H1 (cell line): ENCODE measurements around the gene RSU1. TPM values are rescaled to one million over a fixed set of nuclear protein-coding genes. Genes with fewer than 3 reads are reported as not detected.
"Not testable (repeated sequence)": the region's sequence is repeated elsewhere in the genome, so short reads cannot be mapped to it uniquely, and the experiment has no call there.

Experiments used
- CTCF ChIA-PET: fragments of 300-600 bp; sonication (Branson Sonifier 250); formaldehyde crosslinking; loops from one replicate; lab custom pipeline; 2021; ENCODE audit not compliant: partially characterized antibody; lab: Charles Lee
- POLR2A ChIA-PET: fragments of 300-600 bp; sonication (Branson Sonifier 250); formaldehyde crosslinking; loops from one replicate; lab custom pipeline; 2021; ENCODE audit warnings: inconsistent platforms; ENCODE audit not compliant: partially characterized antibody; lab: Charles Lee
- DNase-seq, 2 experiments: peaks; one replicate each; pipeline versions ENCODE4 v3.0.0 to v3.0.0-alpha.2; 2010 to 2022; ENCODE audit warnings: low spot score in 2 of 2, low read depth in 1 of 2, mixed read lengths in 1 of 2
- FAIRE-seq: peaks from 2 replicates; lab custom pipeline; 2011; peaks lifted over from hg19 to GRCh38; lab: Jason Lieb, UNC
- H2AFZ ChIP-seq: 2 replicates; pipeline ENCODE4 v1.8.1; 2012; ENCODE audit warnings: low read length, inconsistent platforms
- H2AK5ac ChIP-seq: 2 replicates; pipeline ENCODE4 v1.6.1; 2013; ENCODE audit warnings: low read depth, low read length
- H2BK120ac ChIP-seq: replicated peaks from 2 replicates; pipeline ENCODE3; 2013; ENCODE audit warnings: low read depth, low read length, inconsistent platforms
- H2BK12ac ChIP-seq: 2 replicates; pipeline ENCODE4 v1.6.1; 2013; ENCODE audit warnings: low read depth, low read length
- H2BK15ac ChIP-seq: 2 replicates; pipeline ENCODE4 v1.6.1; 2013; ENCODE audit warnings: low read length
- H2BK20ac ChIP-seq: 2 replicates; pipeline ENCODE4 v1.6.1; 2013; ENCODE audit warnings: low read length
- H2BK5ac ChIP-seq: 2 replicates; pipeline ENCODE4 v1.6.1; 2013; ENCODE audit warnings: low read depth, low read length
- H3K14ac ChIP-seq: 2 replicates; pipeline ENCODE4 v1.6.1; 2013; ENCODE audit warnings: inconsistent platforms; ENCODE audit not compliant: insufficient read length
- H3K18ac ChIP-seq: 2 replicates; pipeline ENCODE4 v1.6.1; 2013; ENCODE audit warnings: low read length; ENCODE audit errors: extremely low read depth
- H3K23ac ChIP-seq: 2 replicates; pipeline ENCODE4 v1.6.1; 2013; ENCODE audit warnings: inconsistent platforms; ENCODE audit not compliant: insufficient read length
- H3K23me2 ChIP-seq: 2 replicates; pipeline ENCODE4 v1.6.1; 2013; ENCODE audit warnings: low read depth, low read length
- H3K27ac ChIP-seq: 2 replicates; pipeline ENCODE4 v1.6.1; 2011; ENCODE audit warnings: low read depth, low read length, inconsistent platforms
- H3K27me3 ChIP-seq, 4 experiments: replicated peaks in 1 of 4; 1 replicate in 1 of 4; 2 replicates in 3 of 4; pipeline versions ENCODE4 v1.6.1 to v1.8.1; 2011 to 2013; ENCODE audit warnings: low read length in 3 of 4, mild to moderate bottlenecking in 3 of 4, inconsistent platforms in 2 of 4, mixed read lengths in 2 of 4, moderate library complexity in 1 of 4; ENCODE audit not compliant: control insufficient read depth in 3 of 4, insufficient read depth in 3 of 4; ENCODE audit errors: extremely low read depth in 1 of 4
- H3K36me3 ChIP-seq, 4 experiments: 2 replicates each; pipeline versions ENCODE4 v1.6.1 to v1.8.1; 2011 to 2013; ENCODE audit warnings: mild to moderate bottlenecking in 4 of 4, low read length in 3 of 4, moderate library complexity in 2 of 4, control low read depth in 1 of 4, inconsistent platforms in 1 of 4; ENCODE audit not compliant: insufficient read depth in 4 of 4, control insufficient read depth in 2 of 4
- H3K4ac ChIP-seq: replicated peaks from 2 replicates; pipeline ENCODE3; 2013; ENCODE audit warnings: low read length, low read depth, mixed read lengths, inconsistent platforms; ENCODE audit not compliant: insufficient read length
- H3K4me1 ChIP-seq, 4 experiments: replicated peaks in 1 of 4; 1 replicate in 1 of 4; 2 replicates in 3 of 4; pipeline versions ENCODE4 v1.6.1 to v1.8.1; 2011 to 2013; ENCODE audit warnings: low read length in 3 of 4, inconsistent platforms in 2 of 4, mixed read lengths in 1 of 4; ENCODE audit not compliant: insufficient read depth in 4 of 4, control insufficient read depth in 3 of 4
- H3K4me2 ChIP-seq, 2 experiments: 2 replicates each; pipeline versions ENCODE4 v1.6.1 to v1.8.1; 2011 to 2013; ENCODE audit warnings: low read depth in 2 of 2, low read length in 2 of 2, control low read depth in 1 of 2, inconsistent platforms in 1 of 2, mild to moderate bottlenecking in 1 of 2; ENCODE audit not compliant: insufficient read depth in 1 of 2
- H3K4me3 ChIP-seq, 4 experiments: fragments of 200-600, 300-600 bp in 1 of 4; sonication (generic), shearing (Covaris generic), sonication (Bioruptor Twin) in 1 of 4; 2 replicates each; pipeline versions ENCODE4 v1.5.1 to v1.8.1; 2011 to 2016; ENCODE audit warnings: low read length in 4 of 4, low read depth in 3 of 4, control low read depth in 2 of 4, inconsistent platforms in 2 of 4, mild to moderate bottlenecking in 2 of 4, mixed read lengths in 1 of 4, moderate library complexity in 1 of 4; ENCODE audit not compliant: insufficient read depth in 2 of 4; ENCODE audit errors: extremely low read depth in 1 of 4
- H3K56ac ChIP-seq: replicated peaks from 2 replicates; pipeline ENCODE3; 2013; ENCODE audit warnings: low read depth, mild to moderate bottlenecking, mixed read lengths, low read length, inconsistent platforms; ENCODE audit not compliant: insufficient read length
- H3K79me1 ChIP-seq: 2 replicates; pipeline ENCODE4 v1.6.1; 2013; ENCODE audit warnings: low read depth, low read length, control low read depth
- H3K79me2 ChIP-seq, 2 experiments: 2 replicates each; pipeline versions ENCODE4 v1.6.1 to v1.8.1; 2012 to 2013; ENCODE audit warnings: low read length in 2 of 2, mild to moderate bottlenecking in 2 of 2, inconsistent platforms in 1 of 2; ENCODE audit not compliant: insufficient read depth in 2 of 2, control insufficient read depth in 1 of 2
- H3K9ac ChIP-seq, 4 experiments: replicated peaks in 1 of 4; 1 replicate in 1 of 4; 2 replicates in 3 of 4; pipeline versions ENCODE4 v1.6.1 to v1.8.1; 2011 to 2013; ENCODE audit warnings: low read depth in 3 of 4, low read length in 3 of 4, control low read depth in 2 of 4, mild to moderate bottlenecking in 2 of 4, moderate library complexity in 2 of 4, inconsistent platforms in 1 of 4; ENCODE audit errors: extremely low read depth in 1 of 4
- H3K9me3 ChIP-seq, 2 experiments: 2 replicates each; pipeline versions ENCODE4 v1.6.1 to v1.8.1; 2012 to 2013; ENCODE audit warnings: mild to moderate bottlenecking in 2 of 2, moderate library complexity in 2 of 2, control low read depth in 1 of 2, inconsistent platforms in 1 of 2, low read depth in 1 of 2, low read length in 1 of 2, mixed read lengths in 1 of 2; ENCODE audit not compliant: insufficient read depth in 2 of 2
- H4K20me1 ChIP-seq, 2 experiments: replicated peaks in 1 of 2; 2 replicates each; pipeline versions ENCODE3 to v1.8.1; 2011 to 2013; ENCODE audit warnings: inconsistent platforms in 2 of 2, low read length in 2 of 2, mild to moderate bottlenecking in 1 of 2; ENCODE audit not compliant: insufficient read depth in 2 of 2, control insufficient read depth in 1 of 2
- H4K5ac ChIP-seq: 2 replicates; pipeline ENCODE4 v1.6.1; 2013; ENCODE audit warnings: low read length, low read depth, mixed read lengths, inconsistent platforms; ENCODE audit not compliant: insufficient read length
- H4K8ac ChIP-seq: 2 replicates; pipeline ENCODE4 v1.8.0; 2013; ENCODE audit warnings: mild to moderate bottlenecking, moderate library complexity, low read length, inconsistent platforms; ENCODE audit not compliant: insufficient read depth; ENCODE audit errors: extremely low read depth
- H4K91ac ChIP-seq: replicated peaks from 2 replicates; pipeline ENCODE3; 2013; ENCODE audit warnings: low read length, mixed read lengths, inconsistent platforms; ENCODE audit not compliant: insufficient read length
- WGBS, 2 experiments: shearing (Covaris generic) in 1 of 2; methylation state at CpG; one replicate each; pipeline versions ENCODE4 v1.1.6 to v1.1.7; 2013 to 2015; ENCODE audit warnings: low lambda C conversion rate in 2 of 2, mixed read lengths in 2 of 2, inconsistent platforms in 1 of 2, low coverage in 1 of 2, missing lambda C conversion rate in 1 of 2; ENCODE audit not compliant: insufficient replicate concordance in 2 of 2, insufficient coverage in 1 of 2, insufficient read length in 1 of 2; ENCODE audit errors: extremely low coverage in 1 of 2, missing lambda C conversion rate in 1 of 2; 5-methylcytosine and 5-hydroxymethylcytosine counted together
- polyA plus RNA-seq, 7 experiments: library from polyadenylated mRNA; depleted of rRNA in 3 of 7; stranded (reverse) in 5 of 7; unstranded in 2 of 7; fragments of >200 nt in 5 of 7; fragments of 200-250 nt in 2 of 7; gene quantifications; 1 replicate in 5 of 7; 2 replicates in 1 of 7; 4 replicates in 1 of 7; pipeline versions ENCODE4 v1.2.1 to v1.2.3, GENCODE V29; 2011 to 2013; ENCODE audit warnings: missing spikeins in 2 of 7, mixed read lengths in 2 of 7
- total RNA-seq: library from RNA; stranded (reverse); fragmentation: NEBNext Ultra II Directional; extraction: Animal tissue kit (Norgen Biotek cat#: 25700); gene quantifications from 2 replicates; pipeline ENCODE4 v1.2.1, GENCODE V29; 2021

Gene RSU1
- total and polyA plus RNA-seq, 2 of the 8 experiments (the other 6 are each of a cell fraction or from before 2014, with no cell fraction given): 50.0 to 68.2 TPM

DNA sequence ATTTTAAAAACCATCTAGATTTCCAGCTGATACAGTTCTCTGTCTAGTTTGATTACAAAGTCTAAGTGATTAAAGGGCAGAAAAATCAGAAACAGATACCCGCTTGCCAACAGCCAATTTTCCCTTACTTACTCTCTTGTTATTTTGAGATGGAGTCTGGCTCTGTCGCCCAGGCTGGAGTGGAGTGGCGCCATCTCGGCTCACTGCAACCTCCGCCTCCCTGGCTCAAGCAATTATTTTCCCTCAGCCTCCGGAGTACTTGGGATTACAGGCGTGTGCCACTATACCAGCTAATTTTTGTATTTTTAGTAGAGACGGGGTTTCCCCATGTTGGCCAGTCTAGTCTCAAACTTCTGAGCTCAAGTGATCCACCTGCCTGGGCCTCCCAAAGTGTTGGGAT is 10.2 kb upstream of the RSU1 start:
- CTCF ChIA-PET: interaction anchor here (0.7 to 2.0 kb wide), 14 partner anchors 10 to 1084 kb away, joined by 3 to 7 read pairs (median 4); partner anchors contain the start of gene RSU1
- POLR2A ChIA-PET: not testable (repeated sequence)
- WGBS, 2 experiments: 91% methylated on average over 8 of the region's 8 CpGs; no CpG with 5 or more reads in 1 of the 2 experiments

More for the DNA sequence above, 10.2 kb upstream of the RSU1 start:
- H3K27ac ChIP-seq, H4K91ac ChIP-seq, H4K20me1 ChIP-seq, H2BK20ac ChIP-seq, H2AK5ac ChIP-seq, DNase-seq, H3K4me3 ChIP-seq, FAIRE-seq, H3K4ac ChIP-seq, H3K27me3 ChIP-seq, H3K56ac ChIP-seq, H3K23me2 ChIP-seq, H2AFZ ChIP-seq, H4K8ac ChIP-seq, H4K5ac ChIP-seq, H2BK5ac ChIP-seq, H3K23ac ChIP-seq, H3K36me3 ChIP-seq, H2BK12ac ChIP-seq, H3K79me2 ChIP-seq, H3K9ac ChIP-seq, H3K79me1 ChIP-seq, H2BK120ac ChIP-seq, H3K4me2 ChIP-seq, H3K14ac ChIP-seq, H3K18ac ChIP-seq, H3K4me1 ChIP-seq, H2BK15ac ChIP-seq: not testable (repeated sequence)
- H3K9me3 ChIP-seq: peaks cover 10 to 11% of the 10 kb centered on the region in 2 experiments
